Activated CD8-positive, alpha-beta T cell treated with anti-CD3 and anti-CD28 coated beads for 36 hours (primary cell): Measurements from ENCODE around the gene ESRRA. TPM values are rescaled to one million over a fixed set of nuclear protein-coding genes. Genes with fewer than 3 reads are reported as not detected.
A peak's percentile ranks its signal among the peaks of the same experiment; 100 is the strongest.
"Not testable (repeated sequence)": the region's sequence is repeated elsewhere in the genome, so short reads cannot be mapped to it uniquely, and the experiment has no call there.

ENCODE experiments used
- ATAC-seq: fragments of 200-7000 bp; cut with Tn5 transposase; one replicate; pipeline ENCODE4 v1.10.0; 2021; ENCODE audit warnings: mild to moderate bottlenecking, moderate library complexity
- CTCF ChIA-PET: fragments of 350-600 bp; sonication (Branson Sonifier 250); formaldehyde crosslinking; loops from one replicate; lab custom pipeline; 2021; ENCODE audit warnings: antibody characterized with exemption; lab: Charles Lee
- POLR2A ChIA-PET: fragments of 350-600 bp; sonication (Branson Sonifier 250); formaldehyde crosslinking; loops from one replicate; lab custom pipeline; 2021; ENCODE audit warnings: antibody characterized with exemption; lab: Charles Lee
- DNase-seq: peaks from one replicate; pipeline ENCODE4 v3.0.0-alpha.2; 2020
- H3K27ac Mint-ChIP-seq: one replicate; pipeline ENCODE4 v1.8.0; 2021; ENCODE audit warnings: mild to moderate bottlenecking, mixed read lengths
- H3K27me3 Mint-ChIP-seq: one replicate; pipeline ENCODE4 v1.8.0; 2021; ENCODE audit warnings: mixed read lengths
- H3K36me3 Mint-ChIP-seq: one replicate; pipeline ENCODE4 v1.8.0; 2021; ENCODE audit warnings: low read depth, mixed read lengths
- H3K4me1 Mint-ChIP-seq: one replicate; pipeline ENCODE4 v1.8.0; 2021; ENCODE audit warnings: low read depth, mixed read lengths
- H3K4me3 Mint-ChIP-seq: one replicate; pipeline ENCODE4 v1.8.0; 2021; ENCODE audit warnings: mild to moderate bottlenecking, moderate library complexity, mixed read lengths
- H3K9me3 Mint-ChIP-seq: one replicate; pipeline ENCODE4 v1.8.0; 2021; ENCODE audit warnings: mixed read lengths
- intact Hi-C: fragments of 100-400 bp; cut with micrococcal nuclease; formaldehyde crosslinking; loops from one replicate; pipeline ENCODE4 v1.10.0; 2022
- total RNA-seq, 2 experiments: library from RNA; stranded (reverse); gene quantifications; one replicate each; pipeline ENCODE4 v1.2.3, GENCODE V29; 2021
- TF ChIP-seq, protein P1 (sequence below): fragments of 200-600 bp; IDR thresholded peaks from one replicate; pipeline ENCODE4 v1.8.0; 2022; ENCODE audit warnings: antibody characterized with exemption, mild to moderate bottlenecking

ESRRA gene
- total RNA-seq, 2 experiments from 2014 or later, result 37.5 to 42.4 TPM

DNA sequence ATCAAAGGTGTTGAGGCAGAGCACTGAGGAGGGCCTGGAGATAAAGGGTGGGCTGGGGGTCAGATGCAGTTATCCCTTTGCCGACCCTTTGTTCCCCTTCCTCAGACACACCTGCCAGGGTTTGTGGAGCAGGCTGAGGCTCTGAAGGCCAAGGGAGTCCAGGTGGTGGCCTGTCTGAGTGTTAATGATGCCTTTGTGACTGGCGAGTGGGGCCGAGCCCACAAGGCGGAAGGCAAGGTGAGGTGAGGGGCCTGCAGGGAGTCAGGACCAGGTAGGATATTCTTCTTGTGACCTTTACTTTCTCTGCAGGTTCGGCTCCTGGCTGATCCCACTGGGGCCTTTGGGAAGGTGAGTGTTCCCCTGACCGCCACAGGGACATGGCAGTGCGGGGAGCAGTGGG lies 15.2 kb downstream of the ESRRA start:
- H3K27me3 Mint-ChIP-seq, result no peaks in the 10 kb centered on the region

DNA sequence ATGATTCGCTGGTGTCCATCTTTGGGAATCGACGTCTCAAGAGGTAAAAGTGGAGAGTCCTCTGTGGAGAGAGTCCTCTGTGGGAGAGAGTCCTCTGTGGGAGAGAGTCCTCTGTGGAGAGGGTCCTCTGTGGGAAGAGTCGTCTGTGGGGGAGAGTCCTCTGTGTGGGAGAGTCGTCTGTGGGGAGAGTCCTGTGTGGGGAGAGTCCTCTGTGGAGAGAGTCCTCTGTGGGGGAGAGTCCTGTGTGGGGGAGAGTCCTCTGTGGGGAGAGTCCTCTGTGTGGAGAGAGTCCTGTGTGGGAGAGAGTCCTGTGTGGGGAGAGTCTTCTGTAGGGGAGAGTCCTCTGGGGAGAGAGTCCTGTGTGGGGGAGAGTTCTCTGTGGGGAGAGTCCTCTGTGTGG lies 15.7 kb downstream of the ESRRA start:
- CTCF ChIA-PET, result no interaction called here
- Mint-ChIP-seq H3K27ac (no peak overlapping the region), H3K27me3 (no peaks in the 10 kb centered on the region), H3K36me3 (peaks cover 36% of the 10 kb centered on the region), H3K4me1 (peaks cover 20% of the 10 kb centered on the region), H3K9me3 (no peaks in the 10 kb centered on the region), H3K4me3 (no peak overlapping the region)
- POLR2A ChIA-PET, result no interaction called here
- no peak for ATAC-seq
- TF ChIP-seq, protein P1, sequence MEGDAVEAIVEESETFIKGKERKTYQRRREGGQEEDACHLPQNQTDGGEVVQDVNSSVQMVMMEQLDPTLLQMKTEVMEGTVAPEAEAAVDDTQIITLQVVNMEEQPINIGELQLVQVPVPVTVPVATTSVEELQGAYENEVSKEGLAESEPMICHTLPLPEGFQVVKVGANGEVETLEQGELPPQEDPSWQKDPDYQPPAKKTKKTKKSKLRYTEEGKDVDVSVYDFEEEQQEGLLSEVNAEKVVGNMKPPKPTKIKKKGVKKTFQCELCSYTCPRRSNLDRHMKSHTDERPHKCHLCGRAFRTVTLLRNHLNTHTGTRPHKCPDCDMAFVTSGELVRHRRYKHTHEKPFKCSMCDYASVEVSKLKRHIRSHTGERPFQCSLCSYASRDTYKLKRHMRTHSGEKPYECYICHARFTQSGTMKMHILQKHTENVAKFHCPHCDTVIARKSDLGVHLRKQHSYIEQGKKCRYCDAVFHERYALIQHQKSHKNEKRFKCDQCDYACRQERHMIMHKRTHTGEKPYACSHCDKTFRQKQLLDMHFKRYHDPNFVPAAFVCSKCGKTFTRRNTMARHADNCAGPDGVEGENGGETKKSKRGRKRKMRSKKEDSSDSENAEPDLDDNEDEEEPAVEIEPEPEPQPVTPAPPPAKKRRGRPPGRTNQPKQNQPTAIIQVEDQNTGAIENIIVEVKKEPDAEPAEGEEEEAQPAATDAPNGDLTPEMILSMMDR, result no peak
- intact Hi-C loops, result no loop called here
- no peak for DNase-seq

More for the DNA sequence above, 15.2 kb downstream of the ESRRA start:
- intact Hi-C loops, result no loop called here
- peaks cover 21% of the 10 kb centered on the region for H3K4me1 Mint-ChIP-seq
- TF ChIP-seq, protein P1, result no peak
- no peak overlapping the region for H3K27ac Mint-ChIP-seq
- H3K9me3 Mint-ChIP-seq, result no peaks in the 10 kb centered on the region
- peak overlapping the region; percentile 4 for H3K4me3 Mint-ChIP-seq
- peaks cover 36% of the 10 kb centered on the region for H3K36me3 Mint-ChIP-seq
- ChIA-PET CTCF (interaction anchor here (4.6 kb wide), 1 partner anchor 11 kb away, joined by 75 read pairs; no protein-coding TSS in a partner anchor), POLR2A (interaction anchor here (1.1 kb wide), 2 partner anchors 20 to 505 kb away, joined by 3 to 4 read pairs; partner anchors contain the start of gene CCDC88B)
- no peak for ATAC-seq
- DNase-seq, result no peak

DNA sequence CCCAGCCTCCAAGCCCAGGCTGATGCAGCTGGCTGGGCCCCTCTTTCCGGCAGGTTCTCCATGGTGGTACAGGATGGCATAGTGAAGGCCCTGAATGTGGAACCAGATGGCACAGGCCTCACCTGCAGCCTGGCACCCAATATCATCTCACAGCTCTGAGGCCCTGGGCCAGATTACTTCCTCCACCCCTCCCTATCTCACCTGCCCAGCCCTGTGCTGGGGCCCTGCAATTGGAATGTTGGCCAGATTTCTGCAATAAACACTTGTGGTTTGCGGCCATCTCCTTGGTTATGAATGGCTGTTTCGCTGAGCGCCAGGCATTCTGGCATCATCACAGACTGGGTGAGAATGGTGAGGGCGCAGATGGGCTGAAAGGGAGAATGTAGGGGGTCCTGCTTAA lies 16.2 kb downstream of the ESRRA start:
- no peak for DNase-seq
- no peak for ATAC-seq
- intact Hi-C loops, result no loop called here
- Mint-ChIP-seq H3K4me3 (no peak overlapping the region), H3K9me3 (no peaks in the 10 kb centered on the region), H3K27ac (no peak overlapping the region), H3K36me3 (peaks cover 32% of the 10 kb centered on the region), H3K27me3 (no peaks in the 10 kb centered on the region), H3K4me1 (peaks cover 16% of the 10 kb centered on the region)
- TF ChIP-seq, protein P1, result no peak
- ChIA-PET CTCF (no interaction called here), POLR2A (interaction anchor here (0.6 kb wide), 1 partner anchor 1183 kb away, joined by 3 read pairs; no protein-coding TSS in a partner anchor)

DNA sequence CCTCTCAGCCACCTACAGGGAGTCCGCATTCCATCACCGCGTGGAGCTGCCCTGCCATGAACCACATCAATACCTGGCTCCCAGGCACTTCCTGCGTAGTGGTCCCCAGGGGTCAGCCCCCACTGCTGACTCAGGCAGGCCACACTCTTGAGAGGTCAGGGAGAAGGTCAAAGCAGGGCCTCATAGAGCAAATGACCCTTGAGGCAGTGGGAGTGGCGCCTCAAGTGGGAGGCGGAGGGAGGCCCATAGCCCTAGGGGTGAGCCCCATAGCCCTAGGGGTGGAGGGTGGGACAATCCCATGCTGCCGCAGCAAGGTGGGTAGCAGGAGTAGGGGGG lies 17.6 kb downstream of the ESRRA start:
- CTCF ChIA-PET, result interaction anchor here (1.3 to 1.7 kb wide), 2 partner anchors 9 to 22 kb away, joined by 5 to 7 read pairs; no protein-coding TSS in a partner anchor
- H3K27ac Mint-ChIP-seq, result no peak overlapping the region
- intact Hi-C loops, result no loop called here
- no peak for ATAC-seq
- no peaks in the 10 kb centered on the region for H3K9me3 Mint-ChIP-seq
- no peaks in the 10 kb centered on the region for H3K27me3 Mint-ChIP-seq
- POLR2A ChIA-PET, result interaction anchor here (1.0 kb wide), 1 partner anchor 116 kb away, joined by 4 read pairs; the partner anchor contains the start of gene FERMT3
- TF ChIP-seq, protein P1, result no peak
- peaks cover 13% of the 10 kb centered on the region for H3K4me1 Mint-ChIP-seq
- peaks cover 20% of the 10 kb centered on the region for H3K36me3 Mint-ChIP-seq
- DNase-seq, result no peak
- no peak overlapping the region for H3K4me3 Mint-ChIP-seq

DNA sequence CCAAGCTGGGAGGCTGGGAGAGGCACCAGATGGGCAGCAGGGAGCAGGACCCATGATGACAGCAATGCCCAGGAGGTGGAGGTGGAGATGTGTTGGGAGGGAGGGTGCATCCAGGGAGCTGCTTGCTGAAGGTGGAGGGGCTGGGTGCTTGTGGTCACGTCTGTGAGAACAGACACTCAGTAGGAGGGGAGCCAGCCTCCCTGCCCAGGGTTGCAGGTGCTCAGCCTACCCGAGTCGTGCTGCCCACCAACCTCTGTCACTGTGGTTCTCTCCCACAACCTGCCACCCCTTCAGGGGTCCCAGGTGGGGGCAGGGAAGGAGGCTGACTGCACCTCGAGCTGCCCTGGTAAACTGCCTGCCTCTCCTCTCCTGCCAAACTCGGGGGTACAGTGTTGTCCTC lies 18.0 kb downstream of the ESRRA start:
- Mint-ChIP-seq H3K4me1 (peaks cover 13% of the 10 kb centered on the region), H3K36me3 (peaks cover 16% of the 10 kb centered on the region), H3K4me3 (no peak overlapping the region), H3K27me3 (no peaks in the 10 kb centered on the region), H3K27ac (no peak overlapping the region), H3K9me3 (no peaks in the 10 kb centered on the region)
- no peak for ATAC-seq
- CTCF ChIA-PET, result interaction anchor here (1.3 to 1.7 kb wide), 2 partner anchors 8 to 22 kb away, joined by 5 to 7 read pairs; no protein-coding TSS in a partner anchor
- intact Hi-C loops, result no loop called here
- no peak for DNase-seq
- POLR2A ChIA-PET, result interaction anchor here (0.7 to 1.1 kb wide), 3 partner anchors 18 to 119 kb away, joined by 3 to 4 read pairs (median 3); partner anchors contain the start of gene FERMT3
- TF ChIP-seq, protein P1, result no peak

DNA sequence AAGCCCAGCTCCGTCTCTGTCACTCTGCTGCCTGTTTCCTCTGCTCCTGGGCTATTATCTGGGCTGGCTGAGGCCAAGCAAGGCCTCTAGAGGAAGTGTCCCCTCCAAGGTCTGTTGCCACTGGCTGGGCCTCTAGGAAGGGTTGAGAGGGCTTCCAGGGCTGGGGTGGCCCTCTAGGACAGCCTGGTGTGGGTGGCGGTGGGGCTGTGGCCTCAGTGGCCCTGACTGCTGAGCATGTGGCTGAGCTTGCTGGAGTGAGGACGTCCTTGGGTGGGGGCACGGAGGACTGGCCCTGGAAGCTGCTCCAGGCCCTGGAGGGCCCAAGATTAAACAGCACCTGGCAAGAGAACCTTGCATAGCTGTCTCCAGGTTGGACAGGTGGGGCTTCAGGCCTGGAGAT lies 18.7 kb downstream of the ESRRA start:
- peaks cover 15% of the 10 kb centered on the region for H3K36me3 Mint-ChIP-seq
- DNase-seq, H3K4me3 Mint-ChIP-seq, intact Hi-C loops, H3K27ac Mint-ChIP-seq, ATAC-seq, H3K27me3 Mint-ChIP-seq, H3K9me3 Mint-ChIP-seq: not testable (repeated sequence)
- CTCF ChIA-PET, result interaction anchor here (1.3 to 1.7 kb wide), 2 partner anchors 8 to 23 kb away, joined by 5 to 7 read pairs; no protein-coding TSS in a partner anchor
- POLR2A ChIA-PET, result interaction anchor here (0.7 to 1.1 kb wide), 3 partner anchors 17 to 119 kb away, joined by 3 to 4 read pairs (median 3); partner anchors contain the start of gene FERMT3
- H3K4me1 Mint-ChIP-seq, result peaks cover 10% of the 10 kb centered on the region
